Measurements from ENCODE around the gene NSL1.
A peak's percentile ranks its signal among the peaks of the same experiment; 100 is the strongest.
"Not testable (repeated sequence)": the region's sequence is repeated elsewhere in the genome, so short reads cannot be mapped to it uniquely, and the experiment has no call there.

The NSL1 gene

DNA sequence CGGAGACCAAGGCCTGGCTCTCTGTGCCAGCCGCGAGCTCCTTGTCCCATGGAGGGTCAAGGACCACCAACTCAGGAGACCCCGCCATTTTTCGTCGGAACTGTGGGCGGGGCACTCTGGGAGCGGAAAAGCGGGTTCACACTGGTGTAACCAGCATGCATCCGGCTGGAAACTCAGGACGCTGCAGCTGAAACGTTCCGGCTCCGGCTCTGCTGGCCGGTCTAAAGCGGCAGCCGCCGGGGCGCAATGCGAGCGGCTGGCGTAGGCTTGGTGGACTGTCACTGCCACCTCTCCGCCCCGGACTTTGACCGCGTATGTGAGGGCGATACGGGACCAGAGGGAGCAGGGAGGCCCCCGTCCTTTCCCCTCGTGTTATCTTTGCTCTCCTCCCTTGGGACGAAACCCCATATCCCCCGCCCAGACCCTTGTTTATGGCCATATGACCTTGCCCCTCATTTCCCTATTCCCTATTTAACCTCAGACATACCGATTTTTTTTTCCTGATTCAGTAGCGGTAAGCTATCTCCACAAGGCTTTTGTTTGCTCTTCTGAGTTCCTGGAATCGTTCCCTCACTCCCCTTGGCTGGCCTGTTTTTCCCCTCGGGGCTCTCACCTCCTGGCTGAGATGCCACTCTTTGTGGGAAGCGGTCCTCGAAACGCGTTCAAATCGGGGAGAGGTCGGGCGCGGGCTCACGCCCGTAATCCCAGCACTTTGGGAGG, at the start of gene NSL1, which contains the start of gene TATDN3:
Gene NSL1, minus strand, starts transcription at position 102 of the 720 bp plus-strand sequence. Its CDS starts 14 bp downstream, at position 88.
Gene TATDN3, plus strand, starts transcription at position 219 of the 720 bp plus-strand sequence. Its CDS starts 28 bp downstream, at position 247.
- H3K4me1 ChIP-seq (ENCODE audit: control insufficient read depth, insufficient read depth, low read length, unreplicated experiment), result peaks cover 11% of the 10 kb centered on the region
- peaks cover 23% of the 10 kb centered on the region for H3K79me2 ChIP-seq (ENCODE audit: control insufficient read depth, insufficient read depth, low read length, unreplicated experiment)
- H3K4me3 ChIP-seq (ENCODE audit: low read depth, low read length), result peak within 1 kb of the TSS; percentile 96
- H2AFZ ChIP-seq (ENCODE audit: low read length, unreplicated experiment), result peak within 1 kb of the TSS; percentile 98
- peak within 1 kb of the TSS; percentile 74 for H3K27ac ChIP-seq (ENCODE audit: low read depth, low read length)
- no peaks in the 10 kb centered on the region for H3K27me3 ChIP-seq (ENCODE audit: insufficient read depth, low read length)
- no peaks in the 10 kb centered on the region for H3K36me3 ChIP-seq (ENCODE audit: insufficient read depth, low read length)

DNA sequence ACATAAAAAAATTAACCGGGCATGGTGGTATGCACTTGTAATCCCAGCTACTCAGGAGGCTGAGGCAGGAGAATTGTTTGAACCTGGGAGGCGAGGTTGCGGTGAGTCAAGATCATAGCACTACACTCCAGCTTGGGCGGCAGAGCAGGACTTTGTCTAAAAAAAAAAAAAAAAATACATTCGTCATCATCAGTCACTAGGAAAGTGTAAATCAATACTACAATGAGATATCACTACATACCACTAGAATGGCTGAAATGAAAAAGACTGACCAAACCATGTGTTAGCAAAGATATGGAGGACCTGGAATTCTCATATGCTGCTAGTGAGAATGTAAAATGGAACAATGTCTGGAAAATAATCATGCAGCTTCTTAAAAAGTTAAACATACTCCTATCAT, 46.6 kb upstream of the NSL1 start:
- H3K27ac ChIP-seq (ENCODE audit: low read depth, low read length), result no peak overlapping the region

DNA sequence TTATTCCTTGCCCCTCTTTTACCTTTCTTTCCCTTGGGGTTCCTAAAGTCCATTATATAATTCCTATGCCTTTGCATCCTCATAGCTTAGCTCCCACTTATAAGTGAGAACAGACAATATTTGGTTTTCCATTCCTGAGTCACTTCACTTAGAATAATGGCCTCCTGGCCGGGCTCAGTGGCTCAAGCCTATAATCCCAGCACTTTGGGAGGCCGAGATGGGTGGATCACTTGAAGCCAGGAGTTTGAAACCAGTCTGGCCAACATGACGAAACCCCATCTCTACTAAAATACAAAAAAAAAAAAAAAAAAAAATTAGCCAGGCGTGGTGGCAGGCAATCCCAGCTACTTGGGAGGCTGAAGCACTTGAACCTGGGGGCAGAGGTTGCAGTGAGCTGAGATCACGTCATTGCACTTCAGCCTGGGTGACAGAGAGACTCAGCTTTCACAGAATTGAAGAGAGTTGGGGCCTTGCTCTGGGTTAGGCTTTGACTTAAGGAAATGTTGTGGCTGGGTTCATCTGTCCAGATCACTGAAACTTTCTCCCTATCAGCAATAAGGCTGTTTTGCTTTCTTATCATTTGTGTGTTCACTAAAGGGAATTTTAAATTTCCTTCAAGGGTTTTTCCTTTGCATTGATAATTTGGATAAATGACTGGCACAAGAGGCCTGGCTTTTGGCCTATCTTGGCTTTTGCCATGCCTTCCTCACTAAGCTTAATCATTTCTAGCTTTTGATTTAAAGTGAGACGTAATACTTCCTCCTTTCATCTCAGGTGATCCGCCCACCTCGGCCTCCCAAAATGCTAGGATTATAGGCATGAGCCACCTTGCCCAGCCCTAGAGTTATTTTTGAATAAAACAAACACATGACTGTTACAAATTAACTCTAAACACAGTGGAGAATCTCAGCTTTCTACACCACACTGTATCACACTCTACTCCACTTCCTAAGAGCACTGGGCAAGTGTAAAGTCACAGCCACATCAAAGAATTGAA, 41.9 kb upstream of the NSL1 start:
- H3K27ac ChIP-seq (ENCODE audit: low read depth, low read length); H3K27me3 ChIP-seq (ENCODE audit: insufficient read depth, low read length); H3K36me3 ChIP-seq (ENCODE audit: insufficient read depth, low read length); H3K79me2 ChIP-seq (ENCODE audit: control insufficient read depth, insufficient read depth, low read length, unreplicated experiment); H2AFZ ChIP-seq (ENCODE audit: low read length, unreplicated experiment); H3K4me3 ChIP-seq (ENCODE audit: low read depth, low read length); H3K4me1 ChIP-seq (ENCODE audit: control insufficient read depth, insufficient read depth, low read length, unreplicated experiment): not testable (repeated sequence)

More for the DNA sequence above, 46.6 kb upstream of the NSL1 start:
- no peak overlapping the region for H2AFZ ChIP-seq (ENCODE audit: low read length, unreplicated experiment)
- H3K4me3 ChIP-seq (ENCODE audit: low read depth, low read length), result no peak overlapping the region
- H3K79me2 ChIP-seq (ENCODE audit: control insufficient read depth, insufficient read depth, low read length, unreplicated experiment), result no peaks in the 10 kb centered on the region
- H3K4me1 ChIP-seq (ENCODE audit: control insufficient read depth, insufficient read depth, low read length, unreplicated experiment), result no peaks in the 10 kb centered on the region
- no peaks in the 10 kb centered on the region for H3K27me3 ChIP-seq (ENCODE audit: insufficient read depth, low read length)
- H3K36me3 ChIP-seq (ENCODE audit: insufficient read depth, low read length), result no peaks in the 10 kb centered on the region

DNA sequence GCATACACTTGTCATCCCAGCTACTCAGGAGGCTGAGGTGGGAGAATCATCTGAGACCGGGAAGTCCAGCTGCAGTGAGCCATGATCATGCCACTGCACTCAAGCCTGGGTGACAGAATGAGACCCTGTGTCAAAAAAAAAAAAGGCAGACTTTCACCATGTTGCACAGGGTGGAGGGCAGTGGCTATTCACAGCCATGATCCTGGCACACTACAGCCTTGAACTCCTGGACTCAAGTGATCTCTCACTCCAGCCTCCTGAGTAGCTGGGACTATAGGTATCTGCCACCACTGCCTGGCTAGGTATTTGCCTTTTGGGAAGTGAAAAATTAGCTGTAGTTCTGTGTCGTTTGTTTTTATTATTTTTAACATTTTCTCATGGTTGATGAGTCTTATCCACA, 36.8 kb upstream of the NSL1 start:
- H3K27ac ChIP-seq (ENCODE audit: low read depth, low read length), result no peak overlapping the region
- no peaks in the 10 kb centered on the region for H3K27me3 ChIP-seq (ENCODE audit: insufficient read depth, low read length)

GRCh38 chr1:212827831-212828278, 36.3 kb upstream of the NSL1 start:
- no peaks in the 10 kb centered on the region for H3K79me2 ChIP-seq (ENCODE audit: control insufficient read depth, insufficient read depth, low read length, unreplicated experiment)
- no peak overlapping the region for H2AFZ ChIP-seq (ENCODE audit: low read length, unreplicated experiment)
- H3K27ac ChIP-seq (ENCODE audit: low read depth, low read length), result no peak overlapping the region
- H3K36me3 ChIP-seq (ENCODE audit: insufficient read depth, low read length), result no peaks in the 10 kb centered on the region
- no peak overlapping the region for H3K4me3 ChIP-seq (ENCODE audit: low read depth, low read length)
- H3K4me1 ChIP-seq (ENCODE audit: control insufficient read depth, insufficient read depth, low read length, unreplicated experiment), result no peaks in the 10 kb centered on the region
- H3K27me3 ChIP-seq (ENCODE audit: insufficient read depth, low read length), result no peaks in the 10 kb centered on the region

More for the DNA sequence above, 36.8 kb upstream of the NSL1 start:
- Histone ChIP-seq H3K4me1 (ENCODE audit: control insufficient read depth, insufficient read depth, low read length, unreplicated experiment) (no peaks in the 10 kb centered on the region), H3K79me2 (ENCODE audit: control insufficient read depth, insufficient read depth, low read length, unreplicated experiment) (no peaks in the 10 kb centered on the region), H2AFZ (ENCODE audit: low read length, unreplicated experiment) (no peak overlapping the region), H3K36me3 (ENCODE audit: insufficient read depth, low read length) (no peaks in the 10 kb centered on the region), H3K4me3 (ENCODE audit: low read depth, low read length) (no peak overlapping the region)

DNA sequence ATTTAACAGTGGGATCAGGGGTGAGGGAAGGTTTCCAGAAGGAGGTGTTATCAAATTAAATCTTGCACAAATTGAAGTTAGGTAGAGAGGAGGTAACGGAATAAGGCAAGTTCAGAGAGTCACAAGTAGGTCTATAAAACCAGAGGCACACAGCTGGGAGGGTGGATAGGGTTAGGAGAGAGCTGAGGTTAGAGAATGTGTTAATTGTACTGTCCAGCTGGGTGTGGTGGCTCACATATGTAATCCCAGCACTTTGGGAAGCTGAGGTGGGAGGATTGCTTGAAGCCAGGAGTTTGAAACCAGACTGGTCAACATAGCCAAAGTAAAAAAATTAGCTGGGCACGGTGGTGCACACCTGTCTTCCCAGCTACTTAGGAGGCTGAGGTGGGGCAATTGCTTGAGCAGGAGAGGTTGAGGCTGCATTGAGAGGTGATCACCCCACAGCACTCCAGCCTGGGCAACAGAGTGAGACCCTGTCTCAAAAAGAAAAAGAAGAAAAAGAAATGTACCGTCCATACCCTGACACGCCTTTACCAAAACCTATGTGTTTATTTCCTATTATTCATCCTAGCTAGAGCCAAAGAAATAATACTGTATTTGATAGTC, 35.7 kb upstream of the NSL1 start:
- Histone ChIP-seq H3K4me3 (ENCODE audit: low read depth, low read length) (no peak overlapping the region), H3K27me3 (ENCODE audit: insufficient read depth, low read length) (no peaks in the 10 kb centered on the region), H3K79me2 (ENCODE audit: control insufficient read depth, insufficient read depth, low read length, unreplicated experiment) (no peaks in the 10 kb centered on the region), H3K36me3 (ENCODE audit: insufficient read depth, low read length) (no peaks in the 10 kb centered on the region), H3K27ac (ENCODE audit: low read depth, low read length) (no peak overlapping the region), H3K4me1 (ENCODE audit: control insufficient read depth, insufficient read depth, low read length, unreplicated experiment) (no peaks in the 10 kb centered on the region), H2AFZ (ENCODE audit: low read length, unreplicated experiment) (no peak overlapping the region)

- Histone ChIP-seq H3K27ac (ENCODE audit: low read depth, low read length) (no peak overlapping the region), H3K79me2 (ENCODE audit: control insufficient read depth, insufficient read depth, low read length, unreplicated experiment) (no peaks in the 10 kb centered on the region), H3K4me3 (ENCODE audit: low read depth, low read length) (no peak overlapping the region), H3K27me3 (ENCODE audit: insufficient read depth, low read length) (no peaks in the 10 kb centered on the region), H2AFZ (ENCODE audit: low read length, unreplicated experiment) (no peak overlapping the region), H3K4me1 (ENCODE audit: control insufficient read depth, insufficient read depth, low read length, unreplicated experiment) (no peaks in the 10 kb centered on the region), H3K36me3 (ENCODE audit: insufficient read depth, low read length) (no peaks in the 10 kb centered on the region)
Observed at GRCh38 chr1:212825798-212826452, 34.3 kb upstream of the NSL1 start.

DNA sequence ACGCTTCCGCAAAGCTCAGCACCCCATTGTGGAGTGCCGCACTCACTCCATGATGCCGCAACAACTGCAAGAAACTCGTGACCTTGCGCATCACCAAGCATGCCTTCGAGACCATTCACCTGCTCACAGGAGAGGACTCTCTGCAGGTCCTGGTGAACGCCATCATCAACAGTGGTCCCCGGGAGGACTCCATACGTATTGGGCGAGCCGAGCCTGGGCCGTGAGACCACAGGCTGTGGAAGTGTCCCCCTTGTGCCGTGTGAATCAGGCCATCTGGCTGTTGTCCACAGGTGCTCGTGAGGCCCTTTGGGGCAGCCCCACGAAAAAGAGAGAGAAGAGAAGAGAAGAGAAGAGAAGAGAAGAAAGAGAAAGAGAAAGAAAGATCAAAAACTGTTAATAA, 32.6 kb upstream of the NSL1 start:
- Histone ChIP-seq H3K36me3 (ENCODE audit: insufficient read depth, low read length) (no peaks in the 10 kb centered on the region), H3K79me2 (ENCODE audit: control insufficient read depth, insufficient read depth, low read length, unreplicated experiment) (no peaks in the 10 kb centered on the region), H2AFZ (ENCODE audit: low read length, unreplicated experiment) (no peak overlapping the region), H3K27ac (ENCODE audit: low read depth, low read length) (no peak overlapping the region), H3K4me1 (ENCODE audit: control insufficient read depth, insufficient read depth, low read length, unreplicated experiment) (no peaks in the 10 kb centered on the region), H3K4me3 (ENCODE audit: low read depth, low read length) (no peak overlapping the region), H3K27me3 (ENCODE audit: insufficient read depth, low read length) (no peaks in the 10 kb centered on the region)

GRCh38 chr1:212822956-212823355, 31.4 kb upstream of the NSL1 start:
- Histone ChIP-seq H3K27ac (ENCODE audit: low read depth, low read length) (no peak overlapping the region), H3K36me3 (ENCODE audit: insufficient read depth, low read length) (no peaks in the 10 kb centered on the region), H3K4me3 (ENCODE audit: low read depth, low read length) (no peak overlapping the region), H2AFZ (ENCODE audit: low read length, unreplicated experiment) (no peak overlapping the region), H3K27me3 (ENCODE audit: insufficient read depth, low read length) (no peaks in the 10 kb centered on the region), H3K4me1 (ENCODE audit: control insufficient read depth, insufficient read depth, low read length, unreplicated experiment) (no peaks in the 10 kb centered on the region), H3K79me2 (ENCODE audit: control insufficient read depth, insufficient read depth, low read length, unreplicated experiment) (no peaks in the 10 kb centered on the region)

- Histone ChIP-seq H3K79me2 (ENCODE audit: control insufficient read depth, insufficient read depth, low read length, unreplicated experiment) (no peaks in the 10 kb centered on the region), H3K27ac (ENCODE audit: low read depth, low read length) (no peak overlapping the region), H3K4me1 (ENCODE audit: control insufficient read depth, insufficient read depth, low read length, unreplicated experiment) (no peaks in the 10 kb centered on the region), H2AFZ (ENCODE audit: low read length, unreplicated experiment) (no peak overlapping the region), H3K36me3 (ENCODE audit: insufficient read depth, low read length) (no peaks in the 10 kb centered on the region), H3K4me3 (ENCODE audit: low read depth, low read length) (no peak overlapping the region), H3K27me3 (ENCODE audit: insufficient read depth, low read length) (no peaks in the 10 kb centered on the region)
Observed at GRCh38 chr1:212820969-212821368, 29.4 kb upstream of the NSL1 start.
